ENCODE measurements around the gene HTR2C. TPM values are rescaled to one million over a fixed set of nuclear protein-coding genes. Genes with fewer than 3 reads are reported as not detected.

Gene HTR2C
- total and polyA plus RNA-seq, 2 of the 4 experiments (the other 2 are of a cell fraction), result not detected

DNA sequence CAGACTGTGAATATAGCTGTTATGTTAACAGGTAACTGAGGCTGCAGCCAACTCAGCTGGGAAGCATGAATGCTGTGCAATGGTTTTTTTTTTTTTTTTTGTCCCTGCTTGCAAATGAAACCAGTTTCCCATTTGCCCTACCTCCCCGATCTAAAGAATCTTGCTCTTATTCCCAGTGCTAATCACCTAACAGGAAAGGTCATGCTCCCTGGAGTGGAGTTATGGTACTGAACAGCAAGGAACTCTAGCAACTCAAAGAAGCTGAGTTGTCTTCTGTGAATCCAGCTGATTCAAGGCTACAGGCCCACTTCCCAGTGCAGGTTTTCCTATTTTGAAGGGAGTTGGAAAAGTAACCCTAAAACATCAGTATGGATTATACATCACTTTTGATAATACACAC lies 52.1 kb downstream of the HTR2C start:
- Histone ChIP-seq H3K23ac (ENCODE audit: low read depth, low read length) (no peak overlapping the region), H3K4me1 (ENCODE audit: control insufficient read depth, insufficient read depth, low read length) (no peaks in the 10 kb centered on the region), H4K5ac (ENCODE audit: low read depth, low read length) (no peak overlapping the region), H2BK120ac (ENCODE audit: low read depth, low read length) (no peak overlapping the region), H3K36me3 (ENCODE audit: control insufficient read depth, insufficient read depth, low read length) (no peaks in the 10 kb centered on the region), H2BK20ac (ENCODE audit: low read depth, low read length) (no peak overlapping the region), H2BK15ac (ENCODE audit: low read depth, low read length) (no peak overlapping the region), H3K56ac (ENCODE audit: extremely low read depth, insufficient read depth, low read length) (no peak overlapping the region), H3K9me3 (ENCODE audit: control insufficient read depth, insufficient read depth, low read length) (no peaks in the 10 kb centered on the region), H4K91ac (ENCODE audit: insufficient read depth, low read depth, low read length) (no peak overlapping the region), H2BK5ac (ENCODE audit: low read depth, low read length, poor library complexity, severe bottlenecking) (no peak overlapping the region), H4K8ac (ENCODE audit: low read depth in 2 of 2, low read length in 2 of 2) (no peak overlapping the region), H3K79me1 (ENCODE audit: low read depth in 1 of 2, low read length in 2 of 2) (no peaks in the 10 kb centered on the region), H3K14ac (replicated peaks; ENCODE audit: low read depth, low read length) (no peak overlapping the region), H2AK9ac (replicated peaks; ENCODE audit: low read depth, low read length, poor library complexity) (no peak overlapping the region), H3K4me3 (ENCODE audit: insufficient read depth, low read depth, low read length) (no peak overlapping the region), H3K4me2 (ENCODE audit: low read depth, low read length) (no peak overlapping the region), H3K27ac (ENCODE audit: insufficient read depth, low read length) (no peak overlapping the region), H3K4ac (ENCODE audit: low read depth, low read length) (no peak overlapping the region), H3K9me1 (ENCODE audit: insufficient read depth, low read length) (no peaks in the 10 kb centered on the region), H2AFZ (replicated peaks; ENCODE audit: low read length, poor library complexity) (no peak overlapping the region), H2AK5ac (ENCODE audit: low read depth, low read length) (no peak overlapping the region), H3K27me3 (ENCODE audit: control insufficient read depth, insufficient read depth, low read length) (no peaks in the 10 kb centered on the region), H3K18ac (ENCODE audit: low read depth, low read length) (no peak overlapping the region), H4K20me1 (ENCODE audit: insufficient read depth, low read length) (no peaks in the 10 kb centered on the region), H3K9ac (ENCODE audit: low read depth, low read length) (no peak overlapping the region)
- no peak for TF ChIP-seq CEBPB (IDR thresholded peaks at IDR 0.05; ENCODE audit: low read depth, low read length)
- TF ChIP-seq FOS (IDR thresholded peaks at IDR 0.05; ENCODE audit: low read depth, low read length), result no peak
- TF ChIP-seq, protein P1, sequence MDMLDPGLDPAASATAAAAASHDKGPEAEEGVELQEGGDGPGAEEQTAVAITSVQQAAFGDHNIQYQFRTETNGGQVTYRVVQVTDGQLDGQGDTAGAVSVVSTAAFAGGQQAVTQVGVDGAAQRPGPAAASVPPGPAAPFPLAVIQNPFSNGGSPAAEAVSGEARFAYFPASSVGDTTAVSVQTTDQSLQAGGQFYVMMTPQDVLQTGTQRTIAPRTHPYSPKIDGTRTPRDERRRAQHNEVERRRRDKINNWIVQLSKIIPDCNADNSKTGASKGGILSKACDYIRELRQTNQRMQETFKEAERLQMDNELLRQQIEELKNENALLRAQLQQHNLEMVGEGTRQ (IDR thresholded peaks at IDR 0.05; ENCODE audit: low read depth, low read length), result no peak
- ATAC-seq (ENCODE audit: low read depth) (no peak), DNase-seq (no peak)
- in situ Hi-C loops (cut with MboI; ENCODE audit: low sequenced_read_pairs), result no loop called here
- ChIA-PET POLR2A (ENCODE audit: unreplicated experiment) (no interaction called here), CTCF (interaction anchor here (0.6 to 1.6 kb wide), 3 partner anchors 16 to 37 kb away, joined by 3 to 5 read pairs (median 4); no protein-coding TSS in a partner anchor)
- no CpG with 5 or more reads among the region's 1 CpG for WGBS, 2 experiments (ENCODE audit: extremely low coverage in 2 of 2, insufficient read length in 1 of 2)
- dilution Hi-C loops (cut with HindIII; ENCODE audit: low sequenced_read_pairs, unreplicated experiment), result no loop called here
- intact Hi-C loops (cut with micrococcal nuclease), result no loop called here
- BruUV-seq (replicated peaks), result no TSS peak
